Measurements from ENCODE around the gene C1orf232. TPM values are rescaled to one million over a fixed set of nuclear protein-coding genes. Genes with fewer than 3 reads are reported as not detected.

Gene C1orf232
- total RNA-seq, 1 experiment from 2014 or later = not detected

- Histone ChIP-seq H3K56ac (ENCODE audit: insufficient read length, low read depth, low read length) (no peak overlapping the region), H4K91ac (ENCODE audit: insufficient read length, low read depth, low read length) (no peak overlapping the region), H2BK12ac (ENCODE audit: insufficient read length, low read depth, low read length) (no peak overlapping the region), H3K79me1 (ENCODE audit: insufficient read depth, low read depth, low read length, poor library complexity, severe bottlenecking) (no peaks in the 10 kb centered on the region), H2AFZ (ENCODE audit: low read length) (no peak overlapping the region), H2BK5ac (ENCODE audit: insufficient read length, low read length) (no peak overlapping the region), H3K9me3 (ENCODE audit: control insufficient read depth, low read depth, low read length) (no peaks in the 10 kb centered on the region), H3K4me1 (ENCODE audit: insufficient read depth, low read length) (no peaks in the 10 kb centered on the region), H2BK15ac (ENCODE audit: low read depth, low read length) (no peak overlapping the region), H4K20me1 (ENCODE audit: control insufficient read depth, insufficient read depth, insufficient read length) (no peaks in the 10 kb centered on the region), H3T11ph (ENCODE audit: low read length) (no peak overlapping the region), H3K27ac (ENCODE audit: insufficient read length, low read depth, low read length) (no peak overlapping the region), H3K18ac (ENCODE audit: insufficient read length, low read depth, low read length) (no peak overlapping the region), H3K4ac (ENCODE audit: low read depth, low read length) (no peak overlapping the region), H3K23me2 (ENCODE audit: insufficient read length, low read depth, low read length, poor library complexity, severe bottlenecking) (no peaks in the 10 kb centered on the region), H3K79me2 (ENCODE audit: insufficient read depth, low read length) (no peaks in the 10 kb centered on the region), H3K9ac (ENCODE audit: extremely low read depth, insufficient read length, low read length) (no peak overlapping the region), H3K27me3 (ENCODE audit: insufficient read depth, low read length) (no peaks in the 10 kb centered on the region), H2BK20ac (ENCODE audit: low read depth, low read length, poor library complexity, severe bottlenecking) (no peak overlapping the region), H3K14ac (ENCODE audit: insufficient read depth, low read length) (no peak overlapping the region), H4K8ac (replicated peaks; ENCODE audit: insufficient read length, low read depth, low read length) (no peak overlapping the region), H2AK5ac (ENCODE audit: insufficient read length, low read length) (no peak overlapping the region), H2BK120ac (ENCODE audit: low read depth, low read length, poor library complexity, severe bottlenecking) (no peak overlapping the region), H3K23ac (ENCODE audit: insufficient read length, low read depth, low read length) (no peak overlapping the region), H3K4me2 (ENCODE audit: insufficient read depth, insufficient read length, low read length) (no peak overlapping the region), H4K5ac (ENCODE audit: insufficient read length, low read depth, low read length) (no peak overlapping the region)
- no peaks in the 10 kb centered on the region for H3K9me3 Mint-ChIP-seq
- peaks cover 5 to 28% (median 11%) of the 10 kb centered on the region in 3 experiments; a peak in 5 of 7 replicates for H3K36me3 Mint-ChIP-seq (ENCODE audit: insufficient read depth in 1 of 3, low read depth in 3 of 3)
- no CpG with 5 or more reads among the region's 7 CpGs for WGBS (ENCODE audit: extremely low coverage, insufficient read length, low lambda C conversion rate)
- no peak overlapping the region for H3K4me3 Mint-ChIP-seq
- H3K27ac Mint-ChIP-seq = peak overlapping the region in 2 of 3 experiments; percentile 92 to 93; a peak in 4 of 7 replicates
- H3K27me3 Mint-ChIP-seq (ENCODE audit: low read depth) = peaks cover 2% of the 10 kb centered on the region; the same call in 1 of the 2 replicates
- TF ChIP-seq CTCF (conservative IDR thresholded peaks at IDR 0.05) = no peak
- no peak for DNase-seq
- peaks cover 13 to 19% of the 10 kb centered on the region in 2 experiments for H3K4me1 Mint-ChIP-seq
Measured at GRCh38 chr1:26189751-26190275, 21.1 kb upstream of the C1orf232 start.

All from H9 (cell line).